Natural killer cell (primary cell): ENCODE results near the gene INO80C. TPM values are rescaled to one million over a fixed set of nuclear protein-coding genes. Genes with fewer than 3 reads are reported as not detected.

Experiments
- ATAC-seq, 3 donors: fragments of 150-1000 bp in 2 of 3; fragments of 200-7000 bp in 1 of 3; cut with Tn5 transposase; 1 replicate in 1 of 3; 2 replicates in 2 of 3; pipeline ENCODE4 v1.10.0; 2021; ENCODE audit warnings: mild to moderate bottlenecking in 2 of 3, moderate library complexity in 2 of 3
- DNase-seq, 2 donors: peaks; one replicate each; pipeline versions ENCODE4 v3.0.0 to v3.0.0-alpha.2; 2013 to 2021; ENCODE audit warnings: mixed read lengths in 1 of 2
- H3K27ac ChIP-seq: one replicate; pipeline ENCODE4 v1.5.1; 2013; ENCODE audit warnings: mild to moderate bottlenecking, low read length
- H3K27me3 ChIP-seq: one replicate; pipeline ENCODE4 v1.6.1; 2013; ENCODE audit warnings: low read length; ENCODE audit not compliant: control insufficient read depth, insufficient read depth
- H3K36me3 ChIP-seq: one replicate; pipeline ENCODE4 v1.6.1; 2013; ENCODE audit warnings: low read length; ENCODE audit not compliant: control insufficient read depth, insufficient read depth
- H3K4me1 ChIP-seq: one replicate; pipeline ENCODE4 v1.6.1; 2013; ENCODE audit warnings: low read length; ENCODE audit not compliant: control insufficient read depth, insufficient read depth
- H3K4me3 ChIP-seq: one replicate; pipeline ENCODE4 v1.5.1; 2013; ENCODE audit warnings: low read length
- H3K9me3 ChIP-seq: one replicate; pipeline ENCODE4 v1.6.1; 2013; ENCODE audit warnings: low read length; ENCODE audit not compliant: control insufficient read depth, insufficient read depth
- H3K27ac Mint-ChIP-seq, 2 donors: one replicate each; pipeline ENCODE4 v1.8.0; 2022; ENCODE audit warnings: mild to moderate bottlenecking in 2 of 2, mixed read lengths in 2 of 2, moderate library complexity in 1 of 2
- H3K27me3 Mint-ChIP-seq, 2 donors: one replicate each; pipeline ENCODE4 v1.8.0; 2022; ENCODE audit warnings: low read depth in 2 of 2, mixed read lengths in 2 of 2
- H3K36me3 Mint-ChIP-seq: one replicate; pipeline ENCODE4 v1.8.0; 2022; ENCODE audit warnings: mixed read lengths
- H3K4me1 Mint-ChIP-seq, 2 donors: one replicate each; pipeline ENCODE4 v1.8.0; 2022; ENCODE audit warnings: mixed read lengths in 2 of 2
- H3K4me3 Mint-ChIP-seq: one replicate; pipeline ENCODE4 v1.8.0; 2022; ENCODE audit warnings: mild to moderate bottlenecking, moderate library complexity, mixed read lengths
- H3K9me3 Mint-ChIP-seq, 2 donors: one replicate each; pipeline ENCODE4 v1.8.0; 2022; ENCODE audit warnings: mixed read lengths in 2 of 2
- WGBS: methylation state at CpG from one replicate; pipeline ENCODE4 v1.1.7; 2013; ENCODE audit warnings: missing lambda C conversion rate; ENCODE audit not compliant: insufficient coverage; 5-methylcytosine and 5-hydroxymethylcytosine counted together
- intact Hi-C: fragments of 100-400 bp; cut with micrococcal nuclease; formaldehyde crosslinking; loops from one replicate; pipeline ENCODE4 v1.14.2; 2022
- total RNA-seq, 4 donors: library from RNA; stranded (reverse); fragments of 120-200 nt in 1 of 4; gene quantifications; one replicate each; pipeline versions ENCODE4 v1.2.3 to v1.2.4, GENCODE V29; 2013 to 2022
- TF ChIP-seq, protein P1 (sequence below): fragments of 200-600 bp; IDR thresholded peaks from one replicate; pipeline ENCODE4 v1.8.0; 2022; ENCODE audit warnings: antibody characterized with exemption

The INO80C gene
- total RNA-seq, 3 donors from 2014 or later (not counting 1 experiment from before 2014, with no cell fraction given): 17.6 to 19.5 (median 19.2) TPM

DNA sequence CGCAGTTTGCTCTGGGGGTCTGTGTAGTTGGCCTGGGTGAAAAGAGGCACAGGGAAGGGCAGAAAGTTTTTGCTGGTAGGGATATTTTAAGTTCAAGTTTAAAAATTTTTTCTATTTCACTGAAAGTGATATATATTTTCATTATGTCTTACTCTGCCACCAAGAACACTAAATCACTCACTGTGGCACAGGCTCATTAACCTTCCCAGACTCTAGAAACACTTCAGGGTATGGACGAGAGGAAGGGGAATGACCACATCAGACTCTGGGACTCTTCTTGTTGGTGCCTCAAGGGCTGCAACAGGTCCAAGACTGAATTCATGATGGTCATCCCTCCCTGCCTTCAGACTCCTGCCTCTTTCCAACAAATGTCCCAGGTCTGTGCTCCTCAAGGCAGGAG is 29.0 kb downstream of the INO80C start:
- H3K9me3 Mint-ChIP-seq: no peaks in the 10 kb centered on the region
- TF ChIP-seq, protein P1, sequence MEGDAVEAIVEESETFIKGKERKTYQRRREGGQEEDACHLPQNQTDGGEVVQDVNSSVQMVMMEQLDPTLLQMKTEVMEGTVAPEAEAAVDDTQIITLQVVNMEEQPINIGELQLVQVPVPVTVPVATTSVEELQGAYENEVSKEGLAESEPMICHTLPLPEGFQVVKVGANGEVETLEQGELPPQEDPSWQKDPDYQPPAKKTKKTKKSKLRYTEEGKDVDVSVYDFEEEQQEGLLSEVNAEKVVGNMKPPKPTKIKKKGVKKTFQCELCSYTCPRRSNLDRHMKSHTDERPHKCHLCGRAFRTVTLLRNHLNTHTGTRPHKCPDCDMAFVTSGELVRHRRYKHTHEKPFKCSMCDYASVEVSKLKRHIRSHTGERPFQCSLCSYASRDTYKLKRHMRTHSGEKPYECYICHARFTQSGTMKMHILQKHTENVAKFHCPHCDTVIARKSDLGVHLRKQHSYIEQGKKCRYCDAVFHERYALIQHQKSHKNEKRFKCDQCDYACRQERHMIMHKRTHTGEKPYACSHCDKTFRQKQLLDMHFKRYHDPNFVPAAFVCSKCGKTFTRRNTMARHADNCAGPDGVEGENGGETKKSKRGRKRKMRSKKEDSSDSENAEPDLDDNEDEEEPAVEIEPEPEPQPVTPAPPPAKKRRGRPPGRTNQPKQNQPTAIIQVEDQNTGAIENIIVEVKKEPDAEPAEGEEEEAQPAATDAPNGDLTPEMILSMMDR: no peak
- H3K4me3 Mint-ChIP-seq: no peak overlapping the region
- no peaks in the 10 kb centered on the region for H3K36me3 ChIP-seq
- ATAC-seq (no peak), DNase-seq (no peak)
- WGBS: 90% methylated on average over 2 of the region's 2 CpGs
- H3K4me3 ChIP-seq: no peak overlapping the region
- no peaks in the 10 kb centered on the region for H3K27me3 ChIP-seq
- no peak overlapping the region for H3K27ac ChIP-seq
- peaks cover 4% of the 10 kb centered on the region for H3K4me1 ChIP-seq
- intact Hi-C loops: no loop called here
- no peak overlapping the region for H3K27ac Mint-ChIP-seq
- H3K4me1 Mint-ChIP-seq: no peaks in the 10 kb centered on the region
- H3K27me3 Mint-ChIP-seq: no peaks in the 10 kb centered on the region
- H3K9me3 ChIP-seq: no peaks in the 10 kb centered on the region
- H3K36me3 Mint-ChIP-seq: no peaks in the 10 kb centered on the region

DNA sequence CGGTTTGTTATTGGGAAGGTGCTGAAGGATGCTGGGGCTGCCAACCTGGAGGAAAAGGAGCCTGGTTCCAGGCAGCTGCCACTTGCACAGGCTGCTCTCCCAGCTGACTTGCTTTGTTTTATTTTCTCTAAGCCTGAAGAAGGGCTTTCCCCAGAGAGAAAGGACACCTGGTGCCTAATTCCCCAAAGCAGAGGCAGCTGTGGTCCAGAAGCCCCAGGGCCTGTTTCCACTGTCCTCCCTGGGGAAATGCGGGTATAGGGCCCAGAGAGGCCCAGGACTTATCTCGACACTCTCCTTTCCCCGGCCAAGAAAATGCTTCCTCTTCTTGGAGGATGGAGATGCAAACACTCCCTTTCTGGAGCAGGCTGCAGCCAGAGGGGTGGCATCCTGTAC is 30.1 kb downstream of the INO80C start:
- ATAC-seq: no peak

DNA sequence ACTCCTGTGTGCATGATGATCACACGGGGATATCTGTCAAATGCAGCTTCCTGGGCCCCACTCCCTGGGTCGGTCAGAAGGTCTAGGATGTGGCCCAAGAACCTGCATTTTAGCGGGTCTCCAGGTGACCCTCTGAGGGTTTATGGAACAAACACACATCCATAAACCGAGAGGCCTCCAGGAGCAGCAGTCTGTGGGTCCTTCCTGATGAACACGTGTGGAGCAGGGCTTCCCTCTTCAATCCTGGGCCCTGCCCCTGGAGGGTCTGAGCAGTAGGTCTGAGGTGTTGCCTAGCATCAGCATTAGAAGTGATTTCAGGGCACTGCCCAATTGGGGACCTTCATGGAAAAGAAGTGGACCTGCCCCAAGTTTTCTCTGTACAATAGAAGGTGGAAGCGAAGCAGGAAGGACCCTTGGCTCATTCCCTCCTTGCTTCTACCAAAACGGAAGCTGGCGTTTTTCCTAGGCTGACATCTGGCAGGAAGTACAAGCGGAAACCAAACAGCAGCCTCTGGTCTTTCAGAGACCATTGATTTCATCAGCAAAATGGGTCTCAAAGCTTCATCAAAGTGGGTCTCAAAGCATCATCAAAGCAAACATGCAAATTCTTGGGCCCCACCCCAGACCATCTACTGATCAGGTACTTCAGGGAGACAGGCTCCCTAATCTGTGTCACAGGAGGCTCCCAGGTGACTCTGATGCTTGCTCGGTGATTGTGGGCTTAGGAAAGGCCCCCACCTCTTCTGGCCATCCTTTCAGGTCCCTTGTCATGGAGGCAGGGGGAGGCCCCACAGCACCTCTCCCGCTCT is 30.7 kb downstream of the INO80C start:
- Histone ChIP-seq H3K4me3 (no peak overlapping the region), H3K27ac (no peak overlapping the region), H3K27me3 (no peaks in the 10 kb centered on the region), H3K36me3 (no peaks in the 10 kb centered on the region), H3K4me1 (peaks cover 4% of the 10 kb centered on the region), H3K9me3 (no peaks in the 10 kb centered on the region)
- H3K4me3 Mint-ChIP-seq: no peak overlapping the region
- H3K4me1 Mint-ChIP-seq: no peaks in the 10 kb centered on the region
- DNase-seq (no peak), ATAC-seq (no peak)
- no peaks in the 10 kb centered on the region for H3K9me3 Mint-ChIP-seq
- no peaks in the 10 kb centered on the region for H3K36me3 Mint-ChIP-seq
- TF ChIP-seq, protein P1: no peak
- no peaks in the 10 kb centered on the region for H3K27me3 Mint-ChIP-seq
- intact Hi-C loops: no loop called here
- WGBS: 80% methylated on average over 11 of the region's 11 CpGs
- H3K27ac Mint-ChIP-seq: no peak overlapping the region

More for the DNA sequence above, 30.1 kb downstream of the INO80C start:
- Mint-ChIP-seq H3K4me3 (no peak overlapping the region), H3K36me3 (no peaks in the 10 kb centered on the region), H3K27me3 (no peaks in the 10 kb centered on the region), H3K4me1 (no peaks in the 10 kb centered on the region), H3K9me3 (no peaks in the 10 kb centered on the region), H3K27ac (no peak overlapping the region)
- whole genome bisulfite sequencing: 75% methylated on average over 4 of the region's 4 CpGs
- H3K9me3 ChIP-seq: no peaks in the 10 kb centered on the region
- H3K4me1 ChIP-seq: peaks cover 4% of the 10 kb centered on the region
- H3K27ac ChIP-seq: no peak overlapping the region
- DNase-seq: no peak
- TF ChIP-seq, protein P1: no peak
- H3K36me3 ChIP-seq: no peaks in the 10 kb centered on the region
- no peaks in the 10 kb centered on the region for H3K27me3 ChIP-seq
- intact Hi-C loops: no loop called here
- no peak overlapping the region for H3K4me3 ChIP-seq

DNA sequence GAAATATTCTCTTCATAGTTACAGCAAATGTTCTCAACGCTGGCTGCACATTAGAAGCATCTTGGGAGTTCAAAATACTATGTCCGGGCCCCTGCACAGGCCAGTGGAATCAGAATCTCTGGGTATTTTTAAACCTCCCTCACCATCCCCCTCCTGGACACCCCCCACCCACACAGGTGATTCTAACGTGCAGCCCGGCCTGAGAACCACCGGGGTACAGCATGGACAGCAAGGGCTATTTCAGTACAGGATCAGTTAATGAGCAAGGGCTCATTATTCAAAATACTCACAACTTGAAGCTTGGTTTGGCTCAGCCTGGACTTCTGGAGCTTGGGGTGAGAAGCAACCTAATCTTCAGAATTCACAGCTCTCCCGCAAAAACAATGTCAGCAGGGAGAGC is 31.4 kb downstream of the INO80C start:
- Histone ChIP-seq H3K4me3 (no peak overlapping the region), H3K27me3 (no peaks in the 10 kb centered on the region), H3K36me3 (no peaks in the 10 kb centered on the region), H3K9me3 (no peaks in the 10 kb centered on the region), H3K4me1 (peaks cover 4% of the 10 kb centered on the region), H3K27ac (no peak overlapping the region)
- Mint-ChIP-seq H3K4me1 (no peaks in the 10 kb centered on the region), H3K36me3 (no peaks in the 10 kb centered on the region), H3K27me3 (no peaks in the 10 kb centered on the region), H3K27ac (no peak overlapping the region), H3K9me3 (no peaks in the 10 kb centered on the region), H3K4me3 (no peak overlapping the region)
- 56% methylated on average over 6 of the region's 6 CpGs for WGBS
- TF ChIP-seq, protein P1: no peak
- DNase-seq (no peak), ATAC-seq (no peak)
- intact Hi-C loops: no loop called here
